Renal pelvis (tissue), 4 donors: Measurements from ENCODE around the gene TRIM27. TPM values are rescaled to one million over a fixed set of nuclear protein-coding genes. Genes with fewer than 3 reads are reported as not detected.
"Not testable (repeated sequence)": the region's sequence is repeated elsewhere in the genome, so short reads cannot be mapped to it uniquely, and the experiment has no call there.

ENCODE experiments used
- DNase-seq: peaks from one replicate; pipeline ENCODE4 v3.0.0-alpha.2; 2013
- polyA plus RNA-seq, 3 donors: library from polyadenylated mRNA; unstranded; fragments of 120-200 nt; gene quantifications; one replicate each; pipeline ENCODE4 v1.2.1, GENCODE V29; 2013; ENCODE audit not compliant: insufficient read length in 3 of 3

Gene TRIM27
- polyA plus RNA-seq, 3 donors: 70.0 to 95.1 (median 87.5) TPM

GRCh38 chr6:28947067-28947765, 23.4 kb upstream of the TRIM27 start:
- DNase-seq: no peak

GRCh38 chr6:28945349-28945748, 21.6 kb upstream of the TRIM27 start:
- DNase-seq: no peak

- peak; percentile 75 for DNase-seq
Measured at GRCh38 chr6:28944412-28944865, 20.7 kb upstream of the TRIM27 start.

GRCh38 chr6:28943557-28944411, 20.0 kb upstream of the TRIM27 start:
- DNase-seq: peak; percentile 52

- no peak for DNase-seq
Measured at GRCh38 chr6:28943223-28943556, 19.4 kb upstream of the TRIM27 start.

- no peak for DNase-seq
Measured at GRCh38 chr6:28941684-28942448, 18.1 kb upstream of the TRIM27 start.

- peak; percentile 77 for DNase-seq
Measured at GRCh38 chr6:28940858-28941683, 17.3 kb upstream of the TRIM27 start.

GRCh38 chr6:28940294-28940857, 16.6 kb upstream of the TRIM27 start:
- DNase-seq: peak; percentile 48

- no peak for DNase-seq
Measured at GRCh38 chr6:28933069-28933468, 9.3 kb upstream of the TRIM27 start.

- no peak for DNase-seq
Measured at GRCh38 chr6:28929887-28930620, 6.3 kb upstream of the TRIM27 start.

GRCh38 chr6:28929339-28929738, 5.6 kb upstream of the TRIM27 start:
- not testable (repeated sequence) for DNase-seq

- DNase-seq: no peak
Measured at GRCh38 chr6:28927846-28928245, 4.1 kb upstream of the TRIM27 start.

GRCh38 chr6:28922821-28923317, 916 bp downstream of the TRIM27 start:
- DNase-seq: peak; percentile 41

GRCh38 chr6:28922004-28922820, 1.6 kb downstream of the TRIM27 start:
- no peak for DNase-seq

GRCh38 chr6:28920281-28920680, 3.5 kb downstream of the TRIM27 start:
- no peak for DNase-seq

GRCh38 chr6:28914941-28915340, 8.8 kb downstream of the TRIM27 start:
- DNase-seq: no peak

GRCh38 chr6:28910901-28911690, 12.7 kb downstream of the TRIM27 start:
- DNase-seq: no peak

- DNase-seq: no peak
Measured at GRCh38 chr6:28907394-28907793, 16.4 kb downstream of the TRIM27 start.
